Endothelial cell of umbilical vein (primary cell): ENCODE results near the gene SPATA1. TPM values are rescaled to one million over a fixed set of nuclear protein-coding genes. Genes with fewer than 3 reads are reported as not detected.

Experiments used
- BruUV-seq: library from RNA; stranded (reverse); fragments of 400-500 nt; replicated peaks from 2 replicates; lab custom pipeline; 2021; lab: Mats Ljungman, UMichigan
- CTCF ChIA-PET: fragments of 300-600, 350-600 bp; sonication (Branson Sonifier 250); formaldehyde crosslinking; loops from one replicate; lab custom pipeline; 2021; ENCODE audit warnings: antibody characterized with exemption, inconsistent platforms; lab: Charles Lee
- POLR2A ChIA-PET: fragments of 300-600, 350-600 bp; sonication (Branson Sonifier 250); formaldehyde crosslinking; loops from one replicate; lab custom pipeline; 2021; ENCODE audit warnings: antibody characterized with exemption, inconsistent platforms; lab: Charles Lee
- DNase-seq: peaks from one replicate; pipeline ENCODE4 v3.0.0-alpha.2; 2011; ENCODE audit warnings: low read depth, low spot score
- FAIRE-seq: peaks from 2 replicates; lab custom pipeline; 2011; peaks lifted over from hg19 to GRCh38; lab: Jason Lieb, UNC
- H2AFZ ChIP-seq: 2 replicates; pipeline ENCODE4 v1.6.0; 2012; ENCODE audit warnings: low read depth, low read length, control low read depth, inconsistent platforms
- H3K27ac ChIP-seq: 2 replicates; pipeline ENCODE4 v1.5.1; 2011; ENCODE audit warnings: low read depth, mild to moderate bottlenecking, control low read depth, low read length, moderate library complexity; ENCODE audit not compliant: insufficient read depth
- H3K27me3 ChIP-seq, 2 experiments: 2 replicates each; pipeline versions ENCODE4 v1.6.0 to v1.6.1; 2011; ENCODE audit warnings: low read length in 2 of 2, mixed read lengths in 1 of 2; ENCODE audit not compliant: control insufficient read depth in 2 of 2, insufficient read depth in 2 of 2
- H3K36me3 ChIP-seq, 2 experiments: 2 replicates in 1 of 2; 3 replicates in 1 of 2; pipeline ENCODE4 v1.5.1; 2011; ENCODE audit warnings: low read length in 2 of 2, mild to moderate bottlenecking in 1 of 2, moderate library complexity in 1 of 2; ENCODE audit not compliant: control insufficient read depth in 2 of 2, insufficient read depth in 2 of 2; ENCODE audit errors: extremely low read depth in 1 of 2
- H3K4me1 ChIP-seq: 3 replicates; pipeline ENCODE4 v1.5.1; 2011; ENCODE audit warnings: mild to moderate bottlenecking, low read length; ENCODE audit not compliant: control insufficient read depth, insufficient read depth; ENCODE audit errors: extremely low read depth
- H3K4me2 ChIP-seq: 2 replicates; pipeline ENCODE4 v1.6.1; 2011; ENCODE audit warnings: low read length, control low read depth, mixed read lengths; ENCODE audit not compliant: insufficient read depth
- H3K4me3 ChIP-seq, 3 experiments: fragments of 200-600 bp in 1 of 3; sonication (generic), shearing (Covaris generic) in 1 of 3; replicated peaks in 1 of 3; 2 replicates each; pipeline ENCODE4 v1.5.1; 2011 to 2016; ENCODE audit warnings: control low read depth in 3 of 3, low read length in 3 of 3, mild to moderate bottlenecking in 2 of 3, inconsistent platforms in 1 of 3, low read depth in 1 of 3, moderate library complexity in 1 of 3; ENCODE audit not compliant: insufficient read depth in 1 of 3
- H3K79me2 ChIP-seq: 2 replicates; pipeline ENCODE4 v1.6.0; 2012; ENCODE audit warnings: low read length, inconsistent platforms; ENCODE audit not compliant: control insufficient read depth, insufficient read depth
- H3K9ac ChIP-seq: replicated peaks from 2 replicates; pipeline ENCODE3; 2011; ENCODE audit warnings: low read length, control low read depth; ENCODE audit not compliant: insufficient read depth; ENCODE audit errors: extremely low read depth
- H3K9me1 ChIP-seq: replicated peaks from 3 replicates; pipeline ENCODE4 v1.6.0; 2011; ENCODE audit warnings: mild to moderate bottlenecking, low read length; ENCODE audit not compliant: control insufficient read depth, insufficient read depth; ENCODE audit errors: extremely low read depth
- H3K9me3 ChIP-seq: replicated peaks from 2 replicates; pipeline ENCODE4 v1.5.1; 2012; ENCODE audit warnings: low read length, inconsistent platforms; ENCODE audit not compliant: control insufficient read depth, insufficient read depth
- H4K20me1 ChIP-seq: replicated peaks from 2 replicates; pipeline ENCODE3; 2011; ENCODE audit warnings: mild to moderate bottlenecking, low read length; ENCODE audit not compliant: control insufficient read depth, insufficient read depth; ENCODE audit errors: extremely low read depth
- EZH2 ChIP-seq: IDR thresholded peaks from 2 replicates; pipeline ENCODE4 v1.6.1; 2012; ENCODE audit warnings: borderline replicate concordance, low read depth, mild to moderate bottlenecking, moderate library complexity, low read length, inconsistent platforms; ENCODE audit not compliant: severe bottlenecking
- FOS ChIP-seq: IDR thresholded peaks from 2 replicates; pipeline ENCODE4 v1.6.1; 2011; ENCODE audit warnings: mild to moderate bottlenecking, low read length, moderate library complexity, borderline replicate concordance; ENCODE audit not compliant: insufficient read depth
- JUN ChIP-seq: IDR thresholded peaks from 2 replicates; pipeline ENCODE4 v1.6.1; 2011; ENCODE audit warnings: borderline replicate concordance, low read depth; ENCODE audit not compliant: insufficient read length, insufficient read depth
- MAX ChIP-seq: IDR thresholded peaks from 2 replicates; pipeline ENCODE4 v1.6.1; 2011; ENCODE audit not compliant: insufficient read depth, insufficient read length
- POLR2A ChIP-seq: IDR thresholded peaks from 2 replicates; pipeline ENCODE4 v1.6.1; 2012; ENCODE audit warnings: low read depth, mild to moderate bottlenecking, control low read depth, low read length
- POLR2AphosphoS5 ChIP-seq: IDR thresholded peaks from 2 replicates; pipeline ENCODE4 v1.6.1; 2012; ENCODE audit warnings: low read depth, mild to moderate bottlenecking, control low read depth, low read length, moderate library complexity; ENCODE audit not compliant: insufficient read depth
- dilution Hi-C: fragments of 300-500 bp; cut with MboI; formaldehyde crosslinking; loops from one replicate; pipeline ENCODE4 v1.15.0; 2019; ENCODE audit warnings: low sequenced_read_pairs; ENCODE audit not compliant: extremely low pct_ligation_motif_present
- intact Hi-C: fragments of 100-400 bp; cut with micrococcal nuclease; formaldehyde crosslinking; loops from one replicate; pipeline ENCODE4 v1.10.0; 2022
- polyA plus RNA-seq, 4 experiments: library from polyadenylated mRNA; depleted of rRNA in 3 of 4; stranded (reverse) in 3 of 4; unstranded in 1 of 4; fragments of >200 nt; gene quantifications; 2 replicates each; pipeline versions ENCODE4 v1.2.1 to v1.2.3, GENCODE V29; 2011 to 2012; ENCODE audit warnings: missing spikeins in 1 of 4
- total RNA-seq: library from RNA; stranded (reverse); gene quantifications from 2 replicates; pipeline ENCODE4 v1.2.3, GENCODE V29; 2021
- TF ChIP-seq, protein P1 (sequence below), 2 donors: IDR thresholded peaks; 1 replicate in 1 of 2; 2 replicates in 1 of 2; pipeline ENCODE4 v1.5.1; 2011; ENCODE audit warnings: low read length in 2 of 2, mild to moderate bottlenecking in 2 of 2, moderate library complexity in 2 of 2, control low read depth in 1 of 2, inconsistent platforms in 1 of 2, low read depth in 1 of 2; ENCODE audit not compliant: insufficient read depth in 1 of 2; ENCODE audit errors: extremely low read depth in 1 of 2

SPATA1 gene
- total and polyA plus RNA-seq, 2 donors (not counting 3 experiments of a cell fraction or from before 2014, with no cell fraction given) = 1.7 to 1.8 TPM

GRCh38 chr1:84606977-84607376, 100.8 kb downstream of the SPATA1 start:
- H3K4me1 ChIP-seq = peaks cover 17% of the 10 kb centered on the region
- peaks cover 2% of the 10 kb centered on the region for H3K9me3 ChIP-seq
- no peak overlapping the region for H3K27ac ChIP-seq
- TF ChIP-seq JUN = no peak
- TF ChIP-seq FOS = no peak
- TF ChIP-seq POLR2A = no peak
- TF ChIP-seq, protein P1, sequence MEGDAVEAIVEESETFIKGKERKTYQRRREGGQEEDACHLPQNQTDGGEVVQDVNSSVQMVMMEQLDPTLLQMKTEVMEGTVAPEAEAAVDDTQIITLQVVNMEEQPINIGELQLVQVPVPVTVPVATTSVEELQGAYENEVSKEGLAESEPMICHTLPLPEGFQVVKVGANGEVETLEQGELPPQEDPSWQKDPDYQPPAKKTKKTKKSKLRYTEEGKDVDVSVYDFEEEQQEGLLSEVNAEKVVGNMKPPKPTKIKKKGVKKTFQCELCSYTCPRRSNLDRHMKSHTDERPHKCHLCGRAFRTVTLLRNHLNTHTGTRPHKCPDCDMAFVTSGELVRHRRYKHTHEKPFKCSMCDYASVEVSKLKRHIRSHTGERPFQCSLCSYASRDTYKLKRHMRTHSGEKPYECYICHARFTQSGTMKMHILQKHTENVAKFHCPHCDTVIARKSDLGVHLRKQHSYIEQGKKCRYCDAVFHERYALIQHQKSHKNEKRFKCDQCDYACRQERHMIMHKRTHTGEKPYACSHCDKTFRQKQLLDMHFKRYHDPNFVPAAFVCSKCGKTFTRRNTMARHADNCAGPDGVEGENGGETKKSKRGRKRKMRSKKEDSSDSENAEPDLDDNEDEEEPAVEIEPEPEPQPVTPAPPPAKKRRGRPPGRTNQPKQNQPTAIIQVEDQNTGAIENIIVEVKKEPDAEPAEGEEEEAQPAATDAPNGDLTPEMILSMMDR (IDR thresholded peaks at IDR 0.05; ENCODE audit: extremely low read depth in 1 of 2, insufficient read depth in 1 of 2, low read depth in 1 of 2, low read length in 2 of 2) = no peak
- TF ChIP-seq EZH2 = no peak
- TF ChIP-seq POLR2AphosphoS5 = no peak
- no peak for TF ChIP-seq MAX
- BruUV-seq = no TSS peak
- H3K4me2 ChIP-seq = no peak overlapping the region
- no peak overlapping the region for H3K9ac ChIP-seq
- dilution Hi-C loops (loop anchor here (25.0 kb wide), 1 partner anchor 170 kb away; no protein-coding TSS in a partner anchor), intact Hi-C loops (no loop called here)
- H3K9me1 ChIP-seq = no peaks in the 10 kb centered on the region
- POLR2A ChIA-PET = interaction anchor here (1.1 kb wide), 1 partner anchor 34 kb away, joined by 4 read pairs; no protein-coding TSS in a partner anchor
- no peaks in the 10 kb centered on the region for H4K20me1 ChIP-seq
- H3K27me3 ChIP-seq = no peaks in the 10 kb centered on the region
- DNase-seq (no peak), FAIRE-seq (no peak)
- no peak overlapping the region for H3K4me3 ChIP-seq
- H3K79me2 ChIP-seq = no peaks in the 10 kb centered on the region
- H3K36me3 ChIP-seq = no peaks in the 10 kb centered on the region
- CTCF ChIA-PET = interaction anchor here (0.8 to 7.2 kb wide), 7 partner anchors 12 to 466 kb away, joined by 3 to 124 read pairs (median 4); no protein-coding TSS in a partner anchor
- no peak overlapping the region for H2AFZ ChIP-seq
